ENCODE data around the gene PRKCZ.
"Not testable (repeated sequence)": the region's sequence is repeated elsewhere in the genome, so short reads cannot be mapped to it uniquely, and the experiment has no call there.

PRKCZ gene

GRCh38 chr1:2103266-2103900 lies 53.2 kb downstream of the PRKCZ start:
- DNase-seq (ENCODE audit: low read depth), result no peak

- DNase-seq (ENCODE audit: low read depth), result no peak
These were observed 53.8 kb downstream of the PRKCZ start for GRCh38 chr1:2103901-2104590.

DNA sequence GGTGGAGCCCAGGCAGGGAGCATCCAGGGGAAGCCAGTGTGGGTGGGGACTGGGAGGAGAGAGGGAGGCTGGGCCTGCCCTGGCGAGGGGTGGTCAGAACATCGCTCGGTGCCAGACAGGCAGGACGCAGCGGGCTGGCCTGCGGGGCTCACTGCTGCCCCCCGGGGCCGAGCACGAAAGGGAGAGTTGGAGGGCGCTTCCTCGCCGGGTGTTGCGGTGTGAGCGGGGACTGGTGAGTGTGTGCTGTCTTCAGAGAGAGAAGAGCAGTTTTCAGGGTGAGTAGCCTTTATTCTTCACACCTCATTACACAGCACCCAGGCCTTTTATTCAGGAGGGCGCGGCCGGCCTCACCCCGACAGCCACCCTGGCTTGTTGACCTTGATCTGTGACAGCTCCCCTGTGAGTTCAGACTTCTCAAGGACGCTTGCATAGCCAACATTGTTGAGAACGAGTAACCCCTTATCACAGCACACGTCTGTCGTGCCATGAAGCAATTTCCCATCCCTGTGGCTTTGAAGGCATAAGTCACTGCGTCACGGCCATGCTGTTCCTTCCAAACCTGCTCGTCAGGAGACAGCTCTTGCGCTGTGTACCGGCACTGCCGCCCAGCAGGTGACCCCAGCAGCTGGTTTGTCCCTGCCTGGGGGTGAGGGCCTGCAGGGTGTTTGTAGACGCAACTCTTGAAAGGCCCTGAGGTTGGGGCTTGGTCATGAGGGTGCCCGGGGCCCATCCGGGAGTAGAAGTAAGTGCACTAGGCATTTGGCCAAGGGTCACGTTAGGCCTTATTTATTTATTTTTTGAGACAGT lies 54.6 kb downstream of the PRKCZ start:
- DNase-seq (ENCODE audit: low read depth), result no peak

- DNase-seq (ENCODE audit: low read depth), result no peak
These were observed 55.7 kb downstream of the PRKCZ start for GRCh38 chr1:2105781-2106524.

DNA sequence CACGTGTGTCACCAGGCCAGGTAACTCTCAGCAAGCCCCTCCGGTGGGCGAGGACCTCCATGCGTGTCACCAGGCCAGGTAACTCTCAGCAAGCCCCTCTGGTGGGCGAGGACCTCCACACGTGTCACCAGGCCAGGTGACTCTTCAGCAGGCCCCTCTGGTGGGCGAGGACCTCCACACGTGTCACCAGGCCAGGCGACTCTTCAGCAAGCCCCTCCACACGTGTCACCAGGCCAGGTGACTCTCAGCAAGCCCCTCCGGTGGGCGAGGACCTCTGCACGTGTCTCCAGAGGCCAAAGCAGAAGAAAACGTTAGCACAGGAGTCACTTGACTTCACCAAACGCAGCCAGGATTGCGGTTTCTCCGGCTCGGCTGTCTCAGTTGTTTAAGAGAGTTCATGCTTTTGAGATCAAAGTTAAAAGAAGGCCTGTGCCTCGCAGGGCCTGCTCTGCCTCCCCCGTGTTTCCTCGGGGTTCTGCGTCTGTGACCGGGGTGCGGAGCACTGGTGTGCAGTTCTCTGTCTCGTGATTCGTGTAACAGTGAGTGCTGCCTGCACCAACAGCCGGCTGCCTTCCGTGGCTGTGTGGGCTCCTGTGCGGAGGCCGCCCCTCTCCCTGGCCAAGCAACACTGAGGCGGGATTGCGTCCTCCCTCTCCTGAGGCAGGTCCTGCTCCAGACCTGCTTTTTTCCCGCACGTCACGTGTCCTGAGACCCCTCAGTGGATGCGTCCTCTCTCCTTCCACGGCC lies 56.6 kb downstream of the PRKCZ start:
- DNase-seq (ENCODE audit: low read depth), result no peak

DNA sequence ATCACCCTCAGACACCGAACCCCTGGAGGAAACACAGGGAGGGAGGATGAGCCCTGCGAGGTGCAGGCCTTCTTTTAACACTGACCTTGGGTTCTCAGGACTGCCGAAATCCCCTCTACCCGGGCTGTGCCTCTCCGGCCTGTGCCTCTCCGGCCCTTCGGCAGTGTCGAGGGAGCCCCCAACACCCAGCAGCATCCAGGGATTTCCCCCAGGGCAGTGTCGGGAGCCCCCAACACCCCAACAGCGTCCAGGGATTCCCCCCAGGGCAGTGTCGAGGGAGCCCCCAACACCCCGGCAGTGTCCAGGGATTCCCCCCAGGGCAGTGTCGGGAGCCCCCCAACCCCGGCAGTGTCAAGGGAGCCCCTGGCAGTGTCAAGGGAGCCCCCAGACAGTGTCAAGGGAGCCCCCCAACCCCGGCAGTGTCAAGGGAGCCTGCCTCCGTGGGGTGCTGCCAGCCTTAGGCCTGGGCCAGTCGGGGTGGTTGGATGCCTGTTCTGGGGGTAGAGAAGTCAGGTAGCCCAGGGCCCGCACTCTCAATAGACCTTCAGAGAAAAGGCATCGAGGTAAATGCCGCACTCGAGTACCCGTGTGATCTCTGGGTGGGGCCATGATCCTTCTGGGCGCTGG lies 57.5 kb downstream of the PRKCZ start:
- no peak for DNase-seq (ENCODE audit: low read depth)

DNA sequence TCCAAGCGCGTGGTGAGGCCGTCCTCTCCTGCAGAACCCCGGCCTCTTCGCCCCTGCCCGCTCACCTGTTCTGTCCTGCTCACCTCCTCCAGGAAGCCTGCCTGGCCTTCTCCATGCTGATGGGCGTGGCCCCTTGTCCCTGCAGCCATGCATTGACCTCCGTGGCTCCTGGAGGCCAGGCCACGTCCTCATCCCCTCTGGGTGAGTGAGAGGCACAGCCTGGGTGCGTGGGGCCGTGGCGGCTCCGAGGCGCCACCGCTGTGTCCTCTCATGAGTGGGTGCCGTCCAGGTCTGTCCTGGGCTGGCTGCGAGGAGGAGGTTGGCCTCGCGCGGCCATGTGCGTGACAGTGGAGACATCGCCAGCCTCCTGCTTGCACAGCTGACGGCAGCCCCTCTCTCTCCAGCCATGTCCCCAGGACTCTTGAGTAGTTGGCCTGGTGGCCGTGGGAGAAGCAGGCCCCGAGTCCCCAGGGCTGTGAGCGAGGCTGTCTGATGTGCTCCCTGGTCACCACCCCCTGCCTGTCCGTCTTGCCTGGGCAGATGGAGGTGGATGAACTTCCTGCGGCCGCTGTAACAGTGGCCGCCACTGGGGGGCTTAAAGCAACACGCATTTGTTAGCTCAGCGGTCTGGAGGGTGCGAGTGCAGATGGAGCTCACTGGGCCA lies 58.1 kb downstream of the PRKCZ start:
- DNase-seq (ENCODE audit: low read depth), result no peak

GRCh38 chr1:2108877-2109580 lies 58.8 kb downstream of the PRKCZ start:
- no peak for DNase-seq (ENCODE audit: low read depth)

GRCh38 chr1:2109581-2110021 lies 59.4 kb downstream of the PRKCZ start:
- no peak for DNase-seq (ENCODE audit: low read depth)

DNA sequence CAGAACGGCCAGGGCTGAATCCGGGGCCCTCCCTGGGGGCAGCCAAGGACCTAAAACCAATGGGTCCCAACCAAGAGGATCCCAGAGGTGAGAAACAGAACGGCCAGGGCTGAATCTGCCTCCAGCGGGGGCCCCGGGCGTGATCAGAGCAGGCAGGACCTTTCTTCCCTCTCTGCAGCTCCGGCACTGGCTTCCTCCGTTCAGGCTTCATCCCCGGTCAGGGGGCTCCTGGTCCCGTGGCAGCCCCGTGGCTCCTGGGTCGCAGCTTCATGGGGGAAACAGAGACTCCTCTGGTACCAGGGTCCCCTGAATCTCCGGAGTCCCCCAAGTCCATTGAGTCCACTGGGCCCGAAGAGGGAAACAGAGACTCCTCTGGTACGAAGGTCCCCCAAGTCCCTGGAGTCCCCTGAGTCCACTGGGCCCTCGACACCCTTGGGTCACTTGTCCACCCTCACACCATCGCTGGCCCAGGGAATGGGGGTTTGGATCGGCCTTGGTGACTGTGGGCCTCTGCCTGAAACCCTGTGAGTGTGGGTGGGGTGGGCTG lies 60.1 kb downstream of the PRKCZ start:
- DNase-seq (ENCODE audit: low read depth), result no peak

DNA sequence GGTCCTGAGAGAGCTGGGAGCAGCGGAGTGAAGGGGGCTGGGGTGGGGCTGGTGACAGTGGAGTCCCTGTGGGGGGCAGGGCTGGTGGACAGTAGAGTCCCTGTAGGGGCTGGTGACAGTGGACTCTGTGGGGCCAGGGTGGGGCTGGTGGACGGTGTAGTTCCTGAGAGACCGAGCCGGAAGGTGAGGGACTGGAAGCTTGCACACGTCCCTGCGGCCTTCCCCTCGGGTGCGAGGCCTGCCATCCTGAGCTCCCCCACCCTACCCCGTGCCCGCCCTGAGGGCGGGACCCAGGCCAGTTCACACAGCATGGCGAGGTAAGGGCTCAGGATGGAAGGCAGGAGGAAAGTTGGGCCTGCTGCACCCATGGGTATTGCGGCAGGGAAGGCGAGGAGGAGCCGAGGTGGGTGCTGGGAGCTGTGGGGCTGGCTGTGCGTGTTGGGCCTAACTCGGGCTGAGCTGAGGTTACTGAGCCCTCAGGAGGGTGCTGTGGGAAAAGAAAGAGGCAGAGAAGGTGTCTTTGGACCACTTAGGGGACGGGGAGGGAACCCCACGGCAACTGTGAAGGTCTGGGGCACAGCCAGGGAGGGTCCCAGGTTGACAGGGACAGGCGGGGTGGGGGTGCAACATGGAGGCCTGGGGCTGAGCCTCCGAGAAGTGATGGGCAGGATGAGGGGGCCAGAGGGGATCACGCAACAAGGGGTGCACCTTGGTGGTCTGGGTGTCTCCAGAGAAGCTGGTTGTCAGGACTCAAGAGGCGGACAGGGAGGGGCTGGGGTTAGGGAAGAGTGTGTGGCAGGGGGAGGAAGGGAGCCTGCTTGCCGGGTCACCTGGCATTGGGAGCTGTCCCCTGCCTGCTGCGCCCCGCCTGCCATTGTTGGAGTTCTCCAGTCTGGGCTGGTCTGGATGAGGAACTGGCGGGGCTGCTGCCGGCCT lies 60.8 kb downstream of the PRKCZ start:
- no peak for DNase-seq (ENCODE audit: low read depth)

DNA sequence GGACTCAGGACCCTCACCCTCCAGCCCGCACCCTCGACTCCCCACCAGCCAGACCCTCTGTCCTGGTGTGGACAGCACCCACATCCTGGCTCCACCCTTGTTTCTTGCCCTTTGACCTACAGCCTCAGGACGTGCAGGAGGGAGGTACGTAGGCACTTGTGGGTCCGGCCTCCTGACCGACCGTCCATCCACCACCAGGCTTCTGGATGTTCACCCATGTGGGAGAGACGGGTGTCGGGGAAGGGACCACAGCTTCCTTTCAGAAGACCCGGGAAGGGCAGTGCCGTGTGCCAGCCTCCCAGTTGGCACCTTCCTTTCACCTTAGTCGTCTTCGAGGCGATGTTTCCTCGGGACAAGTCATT lies 61.4 kb downstream of the PRKCZ start:
- DNase-seq (ENCODE audit: low read depth), result no peak

- no peak for DNase-seq (ENCODE audit: low read depth)
These were observed 62.1 kb downstream of the PRKCZ start for GRCh38 chr1:2112280-2112701.

- DNase-seq (ENCODE audit: low read depth), result no peak
These were observed 63.5 kb downstream of the PRKCZ start for GRCh38 chr1:2113620-2114135.

DNA sequence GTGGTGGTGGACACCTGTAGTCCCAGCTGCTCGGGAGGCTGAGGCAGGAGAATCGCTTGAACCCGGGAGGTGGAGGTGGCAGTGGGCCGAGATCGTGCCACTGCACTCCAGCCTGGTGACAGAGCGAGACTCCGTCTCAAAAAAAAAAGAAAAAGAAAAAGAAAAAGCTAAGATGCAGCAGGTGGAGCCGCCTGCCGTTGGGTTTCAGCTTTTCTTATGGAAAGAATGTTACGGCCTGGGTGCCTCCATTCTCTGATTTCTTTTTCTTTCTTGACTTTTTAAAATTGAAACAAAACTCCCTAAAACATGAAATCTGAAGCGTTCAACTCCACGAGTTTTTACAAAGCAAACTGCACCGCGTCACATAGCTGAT lies 64.4 kb downstream of the PRKCZ start:
- not testable (repeated sequence) for DNase-seq (ENCODE audit: low read depth)

- DNase-seq (ENCODE audit: low read depth), result no peak
These were observed 64.9 kb downstream of the PRKCZ start for GRCh38 chr1:2115008-2115641.

- no peak for DNase-seq (ENCODE audit: low read depth)
These were observed 65.6 kb downstream of the PRKCZ start for GRCh38 chr1:2115702-2116341.
